Sigmoid colon (tissue), 7 donors: ENCODE measurements around the gene ACAA2. TPM values are rescaled to one million over a fixed set of nuclear protein-coding genes. Genes with fewer than 3 reads are reported as not detected.
A peak's percentile ranks its signal among the peaks of the same experiment; 100 is the strongest.
"Not testable (repeated sequence)": the region's sequence is repeated elsewhere in the genome, so short reads cannot be mapped to it uniquely, and the experiment has no call there.

Experiments
- DNase-seq: peaks from one replicate; pipeline ENCODE4 v3.0.0-alpha.2; 2019
- H3K27ac ChIP-seq, 4 donors: fragments of 200-600 bp; sonication (generic); one replicate each; pipeline ENCODE4 v1.5.1; 2016 to 2019; ENCODE audit warnings: mild to moderate bottlenecking in 1 of 4
- H3K27me3 ChIP-seq, 3 donors: fragments of 200-600 bp; sonication (generic); one replicate each; pipeline ENCODE4 v1.5.1; 2019; ENCODE audit warnings: mild to moderate bottlenecking in 1 of 3
- H3K36me3 ChIP-seq, 4 donors: fragments of 200-600 bp; sonication (generic); one replicate each; pipeline ENCODE4 v1.5.1; 2016 to 2019
- H3K4me1 ChIP-seq, 4 donors: fragments of 200-600 bp; sonication (generic); one replicate each; pipeline ENCODE4 v1.5.1; 2017 to 2019
- H3K4me3 ChIP-seq, 4 donors: fragments of 200-600 bp; sonication (generic); one replicate each; pipeline ENCODE4 v1.5.1; 2017 to 2019; ENCODE audit warnings: mild to moderate bottlenecking in 2 of 4, moderate library complexity in 1 of 4
- H3K9me3 ChIP-seq, 4 donors: fragments of 200-600 bp in 3 of 4; sonication (generic) in 3 of 4; one replicate each; pipeline versions ENCODE4 v1.5.1 to v1.6.1; 2013 to 2019
- EP300 ChIP-seq, 4 donors: sonication (generic); formaldehyde crosslinking; IDR thresholded peaks; one replicate each; pipeline ENCODE4 v1.6.1; 2017; ENCODE audit warnings: antibody characterized with exemption in 4 of 4
- POLR2A ChIP-seq, 2 donors: fragments of 450-650 bp; IDR thresholded peaks; one replicate each; pipeline ENCODE4 v1.6.1; 2016; ENCODE audit warnings: antibody characterized with exemption in 2 of 2, mild to moderate bottlenecking in 2 of 2, moderate library complexity in 2 of 2
- POLR2AphosphoS5 ChIP-seq, 4 donors: sonication (generic); formaldehyde crosslinking; IDR thresholded peaks; one replicate each; pipeline ENCODE4 v1.6.1; 2017; ENCODE audit warnings: antibody characterized with exemption in 4 of 4
- WGBS, 2 donors: extraction: QIAGEN DNeasy Blood & Tissue Kit; methylation state at CpG; one replicate each; pipeline ENCODE4 v1.1.7; 2013; 5-methylcytosine and 5-hydroxymethylcytosine counted together
- intact Hi-C: fragments of 100-400 bp; cut with DNase I; formaldehyde crosslinking; loops from one replicate; pipeline ENCODE4 v1.15.1; 2023
- polyA plus RNA-seq, 3 donors: library from polyadenylated mRNA; stranded (reverse); fragments of 200-250 nt; gene quantifications; one replicate each; pipeline ENCODE4 v1.2.3, GENCODE V29; 2013
- total RNA-seq, 4 donors: library from RNA; depleted of rRNA; stranded (reverse); fragments of >200 nt; gene quantifications; one replicate each; pipeline ENCODE4 v1.1.0, GENCODE V29; 2016
- TF ChIP-seq, protein P1 (sequence below), 4 experiments: fragments of 450-650 bp in 3 of 4; fragments of 200-600 bp in 1 of 4; IDR thresholded peaks; one replicate each; pipeline ENCODE4 v1.5.1; 2016 to 2019; ENCODE audit warnings: antibody characterized with exemption in 4 of 4, mild to moderate bottlenecking in 3 of 4, moderate library complexity in 2 of 4
- donor health status: healthy with polysubstance abuse.
- donor health status: Bipolar disorder and iron deficiency.
- donor health status: healthy.

Gene ACAA2
- total and polyA plus RNA-seq, 7 donors: 61.8 to 478 (median 87.7) TPM

GRCh38 chr18:49794743-49795142, 18.6 kb downstream of the ACAA2 start:
- Histone ChIP-seq H3K27me3 (no peaks in the 10 kb centered on the region), H3K27ac (no peak overlapping the region), H3K9me3 (no peaks in the 10 kb centered on the region), H3K4me3 (no peak overlapping the region), H3K36me3 (peaks cover 21 to 86% (median 36%) of the 10 kb centered on the region in 4 donors), H3K4me1 (no peaks in the 10 kb centered on the region)
- intact Hi-C loops: loop anchor here (10.0 kb wide), 1 partner anchor 60 kb away; no protein-coding TSS in a partner anchor
- TF ChIP-seq POLR2AphosphoS5 (IDR thresholded peaks at IDR 0.05) (no peak), EP300 (IDR thresholded peaks at IDR 0.05) (no peak), POLR2A (IDR thresholded peaks at IDR 0.05) (no peak)
- TF ChIP-seq, protein P1, sequence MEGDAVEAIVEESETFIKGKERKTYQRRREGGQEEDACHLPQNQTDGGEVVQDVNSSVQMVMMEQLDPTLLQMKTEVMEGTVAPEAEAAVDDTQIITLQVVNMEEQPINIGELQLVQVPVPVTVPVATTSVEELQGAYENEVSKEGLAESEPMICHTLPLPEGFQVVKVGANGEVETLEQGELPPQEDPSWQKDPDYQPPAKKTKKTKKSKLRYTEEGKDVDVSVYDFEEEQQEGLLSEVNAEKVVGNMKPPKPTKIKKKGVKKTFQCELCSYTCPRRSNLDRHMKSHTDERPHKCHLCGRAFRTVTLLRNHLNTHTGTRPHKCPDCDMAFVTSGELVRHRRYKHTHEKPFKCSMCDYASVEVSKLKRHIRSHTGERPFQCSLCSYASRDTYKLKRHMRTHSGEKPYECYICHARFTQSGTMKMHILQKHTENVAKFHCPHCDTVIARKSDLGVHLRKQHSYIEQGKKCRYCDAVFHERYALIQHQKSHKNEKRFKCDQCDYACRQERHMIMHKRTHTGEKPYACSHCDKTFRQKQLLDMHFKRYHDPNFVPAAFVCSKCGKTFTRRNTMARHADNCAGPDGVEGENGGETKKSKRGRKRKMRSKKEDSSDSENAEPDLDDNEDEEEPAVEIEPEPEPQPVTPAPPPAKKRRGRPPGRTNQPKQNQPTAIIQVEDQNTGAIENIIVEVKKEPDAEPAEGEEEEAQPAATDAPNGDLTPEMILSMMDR (IDR thresholded peaks at IDR 0.05): no peak
- WGBS, 2 donors: 95 to 96% methylated on average over 3 of the region's 3 CpGs
- no peak for DNase-seq

DNA sequence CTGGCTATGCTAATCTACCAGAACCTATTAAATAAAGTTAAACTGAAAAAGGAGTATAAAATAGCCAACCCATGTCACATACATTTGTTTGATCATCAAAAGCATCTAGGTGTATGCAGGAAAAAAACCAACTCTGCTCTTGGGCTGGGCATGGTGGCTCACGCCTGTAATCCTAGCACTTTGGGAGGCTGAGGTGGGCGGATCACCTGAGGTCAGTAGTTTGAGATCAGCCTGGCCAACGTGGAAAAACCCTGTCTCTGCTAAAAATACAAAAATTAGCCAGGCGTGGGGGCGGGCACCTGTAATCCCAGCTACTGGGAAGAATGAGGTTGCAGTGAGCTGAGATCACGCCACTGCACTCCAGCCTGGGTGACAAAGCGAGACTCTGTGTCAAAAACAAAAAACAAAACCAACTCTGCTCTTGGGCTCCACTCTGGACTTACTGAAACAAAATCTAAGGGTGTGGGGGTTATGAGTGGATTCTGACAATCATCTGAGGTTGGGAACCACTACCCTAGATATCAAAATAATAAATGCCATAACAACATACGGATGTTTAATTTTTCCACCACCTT, 23.7 kb downstream of the ACAA2 start:
- H3K4me1 ChIP-seq, H3K27ac ChIP-seq, DNase-seq, H3K4me3 ChIP-seq, H3K9me3 ChIP-seq, H3K27me3 ChIP-seq: not testable (repeated sequence)
- intact Hi-C loops: loop anchor here (10.0 kb wide), 1 partner anchor 65 kb away; no protein-coding TSS in a partner anchor
- WGBS, 2 donors: 89 to 94% methylated on average over 8 of the region's 8 CpGs
- H3K36me3 ChIP-seq: peaks cover 13 to 89% (median 26%) of the 10 kb centered on the region in 4 donors

- Histone ChIP-seq H3K9me3 (no peaks in the 10 kb centered on the region), H3K4me1 (peaks cover 0 to 9% (median 2%) of the 10 kb centered on the region in 4 donors), H3K27ac (peak overlapping the region in 3 of 4 donors; percentile 24 to 33 (median 28)), H3K27me3 (no peaks in the 10 kb centered on the region), H3K36me3 (peaks cover 14 to 89% (median 26%) of the 10 kb centered on the region in 4 donors), H3K4me3 (peak overlapping the region in 1 of 4 donors; percentile 6)
- intact Hi-C loops: no loop called here
- 17 to 46% methylated on average over 5 of the region's 5 CpGs for WGBS, 2 donors
- TF ChIP-seq POLR2AphosphoS5 (IDR thresholded peaks at IDR 0.05): peak in 1 of 4 donors; percentile 40
- TF ChIP-seq, protein P1 (IDR thresholded peaks at IDR 0.05): no peak
- no peak for DNase-seq
Observed at GRCh38 chr18:49788327-49788898, 24.9 kb downstream of the ACAA2 start.

DNA sequence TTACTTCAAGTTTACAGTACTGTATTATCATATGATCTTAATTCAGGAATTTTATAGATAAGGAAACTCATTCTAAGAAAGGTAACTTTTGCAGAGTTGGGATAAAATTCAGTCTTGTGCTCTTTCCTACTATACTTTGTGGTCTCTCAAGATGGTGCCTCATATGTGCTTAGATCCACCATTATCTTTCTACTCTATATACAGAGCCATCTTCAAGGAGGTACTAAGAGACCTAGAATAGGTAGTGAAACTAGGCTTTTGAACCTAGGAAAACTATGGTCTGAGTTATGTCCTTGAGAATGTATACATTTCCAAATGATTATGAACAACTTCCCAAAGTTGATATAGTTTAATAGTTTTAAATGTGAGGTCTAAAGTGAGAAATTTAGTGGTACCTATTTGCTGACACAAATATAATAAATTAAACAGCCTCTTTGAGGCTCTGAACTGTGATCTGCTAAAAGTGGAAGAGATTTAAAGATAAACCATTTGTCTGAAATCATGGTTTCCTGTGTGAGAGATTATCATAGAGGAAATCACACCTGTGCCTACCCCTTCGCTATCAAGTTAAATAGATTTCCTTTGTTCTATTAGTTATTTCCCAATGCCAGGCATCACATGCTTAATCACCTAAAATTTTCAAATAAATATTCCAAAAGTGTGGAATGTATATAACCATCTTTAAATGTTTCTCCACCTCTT, 27.2 kb downstream of the ACAA2 start:
- Histone ChIP-seq H3K4me3 (no peak overlapping the region), H3K27me3 (no peaks in the 10 kb centered on the region), H3K36me3 (peaks cover 7 to 85% (median 22%) of the 10 kb centered on the region in 4 donors), H3K4me1 (peaks cover 0 to 9% (median 2%) of the 10 kb centered on the region in 4 donors), H3K27ac (no peak overlapping the region), H3K9me3 (no peaks in the 10 kb centered on the region)
- no peak for DNase-seq
- TF ChIP-seq EP300 (IDR thresholded peaks at IDR 0.05): no peak
- intact Hi-C loops: no loop called here
- WGBS, 2 donors: 69 to 86% methylated on average over 1 of the region's 1 CpG

- 54 to 81% methylated on average over 1 of the region's 1 CpG for WGBS, 2 donors
- Histone ChIP-seq H3K36me3 (peaks cover 5 to 85% (median 17%) of the 10 kb centered on the region in 4 donors), H3K27ac (peak overlapping the region in 1 of 4 donors; percentile 3), H3K4me1 (peaks cover 0 to 9% (median 2%) of the 10 kb centered on the region in 4 donors), H3K9me3 (no peaks in the 10 kb centered on the region), H3K4me3 (no peak overlapping the region), H3K27me3 (no peaks in the 10 kb centered on the region)
- intact Hi-C loops: no loop called here
- no peak for TF ChIP-seq POLR2AphosphoS5 (IDR thresholded peaks at IDR 0.05)
- no peak for TF ChIP-seq POLR2A (IDR thresholded peaks at IDR 0.05)
- DNase-seq: no peak
Observed at GRCh38 chr18:49784427-49785185, 28.7 kb downstream of the ACAA2 start.

- H3K27ac ChIP-seq, DNase-seq, H3K27me3 ChIP-seq, H3K9me3 ChIP-seq, intact Hi-C loops, H3K4me1 ChIP-seq, H3K4me3 ChIP-seq: not testable (repeated sequence)
- peaks cover 5 to 91% (median 17%) of the 10 kb centered on the region in 4 donors for H3K36me3 ChIP-seq
- WGBS, 2 donors: 93 to 96% methylated on average over 3 of the region's 3 CpGs
Observed at GRCh38 chr18:49783631-49784030, 29.7 kb downstream of the ACAA2 start.
